Activated T-cell treated with anti-CD3 and anti-CD28 coated beads, Interleukin-2, amount 50 U/mL, for 48 hours (primary cell): ENCODE results near the gene ARHGEF37.
"Not testable (repeated sequence)": the region's sequence is repeated elsewhere in the genome, so short reads cannot be mapped to it uniquely, and the experiment has no call there.

Source experiments
- DNase-seq, 2 experiments: peaks; one replicate each; pipeline ENCODE4 v3.0.0-alpha.2; 2020

The ARHGEF37 gene, protein sequence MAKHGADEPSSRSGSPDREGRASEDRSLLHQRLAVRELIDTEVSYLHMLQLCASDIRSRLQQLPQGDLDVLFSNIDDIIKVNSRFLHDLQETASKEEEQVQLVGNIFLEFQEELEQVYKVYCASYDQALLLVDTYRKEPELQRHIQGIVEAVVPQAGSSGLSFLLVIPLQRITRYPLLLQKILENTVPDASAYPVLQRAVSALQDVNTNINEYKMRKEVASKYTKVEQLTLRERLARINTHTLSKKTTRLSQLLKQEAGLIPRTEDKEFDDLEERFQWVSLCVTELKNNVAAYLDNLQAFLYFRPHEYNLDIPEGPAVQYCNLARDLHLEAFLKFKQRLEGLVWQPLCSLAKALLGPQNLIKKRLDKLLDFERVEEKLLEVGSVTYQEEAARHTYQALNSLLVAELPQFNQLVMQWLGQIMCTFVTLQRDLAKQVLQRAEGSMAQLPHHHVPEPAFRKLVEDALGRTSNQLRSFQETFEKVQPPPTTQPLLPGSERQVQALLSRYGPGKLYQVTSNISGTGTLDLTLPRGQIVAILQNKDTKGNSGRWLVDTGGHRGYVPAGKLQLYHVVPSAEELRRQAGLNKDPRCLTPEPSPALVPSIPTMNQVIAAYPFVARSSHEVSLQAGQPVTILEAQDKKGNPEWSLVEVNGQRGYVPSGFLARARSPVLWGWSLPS

DNA sequence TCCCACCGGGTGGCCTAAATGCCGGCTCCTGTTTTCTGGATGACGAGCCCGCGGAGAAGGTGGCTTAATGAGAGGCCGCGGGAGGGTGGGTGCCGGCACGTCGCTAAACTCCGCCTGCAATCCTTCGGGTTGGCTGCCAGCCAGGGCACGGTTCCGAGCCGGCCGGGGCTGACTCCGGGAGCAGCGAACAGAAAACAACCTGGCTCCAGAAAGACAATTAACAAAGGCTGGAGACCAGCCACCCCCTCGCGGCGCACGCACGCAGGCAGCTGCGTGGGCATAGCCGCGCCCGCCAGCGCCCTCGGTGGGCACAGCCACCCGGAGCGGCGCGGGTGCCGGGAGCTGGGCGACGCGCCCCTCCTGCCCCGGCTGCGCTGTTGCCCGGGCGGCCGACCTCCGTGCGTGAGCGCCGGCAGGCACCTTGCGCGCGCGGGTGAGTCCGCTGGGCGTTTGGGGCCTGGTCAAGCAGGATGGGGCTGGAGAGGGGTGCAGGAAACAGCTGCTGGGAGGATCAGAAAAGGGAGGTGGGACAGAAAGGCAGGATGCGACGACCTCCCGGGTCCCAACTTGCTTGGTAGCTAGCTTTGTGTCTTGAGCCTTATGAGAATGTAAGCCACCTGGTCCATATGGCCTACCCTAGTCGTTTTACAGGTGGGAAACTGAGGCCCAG lies at the start of gene ARHGEF37:
Gene ARHGEF37 (plus strand): TSS at position 307 of the 670 bp plus-strand sequence. CDS start 16,272 bp downstream, outside the sequence.
- DNase-seq: peak; percentile 66 to 73

DNA sequence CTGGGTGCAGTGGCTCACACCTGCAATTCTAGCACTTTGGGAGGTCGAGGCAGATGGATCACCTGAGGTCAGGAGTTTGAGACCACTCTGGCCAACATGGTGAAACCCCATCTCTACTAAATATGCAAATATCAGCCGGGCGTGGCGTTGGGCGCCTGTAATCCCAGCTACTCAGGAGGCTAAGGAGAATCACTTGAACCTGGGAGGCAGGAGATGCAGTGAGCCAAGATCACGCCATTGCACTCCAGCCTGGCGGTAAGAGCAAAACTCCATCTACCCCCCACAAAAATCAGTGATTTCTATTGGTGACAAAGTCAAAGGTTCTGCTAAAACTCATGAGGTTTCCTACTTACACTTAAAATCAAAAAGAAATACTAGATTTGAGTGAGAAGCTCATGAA lies 48.9 kb upstream of the ARHGEF37 start:
- no peak for DNase-seq

DNA sequence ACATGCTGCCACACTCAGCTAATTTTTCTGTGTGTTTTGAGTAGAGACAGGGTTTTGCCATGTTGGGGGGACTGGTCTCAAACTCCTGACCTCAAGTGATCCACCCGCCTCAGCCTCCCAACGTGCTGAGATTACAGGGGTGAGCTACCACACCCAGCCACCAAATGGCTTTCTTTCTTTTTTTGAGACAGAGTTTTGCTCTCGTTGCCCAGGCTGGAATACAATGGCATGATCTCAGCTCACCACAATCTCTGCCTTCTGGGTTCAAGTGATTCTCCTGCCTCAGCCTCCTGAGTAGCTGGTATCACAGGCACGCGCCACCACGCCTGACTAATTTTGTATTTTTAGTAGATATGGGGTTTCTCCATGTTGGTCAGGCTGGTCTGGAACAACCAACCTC lies 45.5 kb upstream of the ARHGEF37 start:
- DNase-seq: not testable (repeated sequence)

DNA sequence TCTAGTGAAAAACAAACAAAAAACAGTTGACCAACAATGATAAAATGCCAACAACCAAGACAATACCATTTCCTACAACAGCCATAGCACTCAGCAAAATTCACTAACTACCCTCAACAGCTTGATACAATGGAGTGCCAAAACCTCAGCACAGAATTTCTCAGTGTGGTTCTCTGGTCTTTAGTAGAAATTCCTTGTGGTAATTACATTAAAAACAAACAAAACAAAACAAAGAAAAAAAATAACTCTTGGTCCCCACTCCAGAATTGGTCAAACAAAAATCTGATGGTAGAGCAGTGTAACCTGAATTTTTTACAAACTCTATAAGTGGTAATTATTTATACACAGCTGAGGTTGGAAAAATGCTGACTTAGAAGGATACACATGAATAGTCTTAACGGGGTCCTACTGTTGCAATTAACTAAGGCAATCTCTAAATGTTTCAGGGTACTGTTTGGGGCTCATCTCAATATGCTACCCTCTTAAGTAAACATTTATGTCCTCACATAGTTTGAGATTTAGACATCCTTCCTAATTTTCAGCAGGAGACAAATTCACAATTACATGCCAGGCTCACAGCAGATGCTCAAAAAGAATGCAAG lies 43.8 kb upstream of the ARHGEF37 start:
- no peak for DNase-seq

DNA sequence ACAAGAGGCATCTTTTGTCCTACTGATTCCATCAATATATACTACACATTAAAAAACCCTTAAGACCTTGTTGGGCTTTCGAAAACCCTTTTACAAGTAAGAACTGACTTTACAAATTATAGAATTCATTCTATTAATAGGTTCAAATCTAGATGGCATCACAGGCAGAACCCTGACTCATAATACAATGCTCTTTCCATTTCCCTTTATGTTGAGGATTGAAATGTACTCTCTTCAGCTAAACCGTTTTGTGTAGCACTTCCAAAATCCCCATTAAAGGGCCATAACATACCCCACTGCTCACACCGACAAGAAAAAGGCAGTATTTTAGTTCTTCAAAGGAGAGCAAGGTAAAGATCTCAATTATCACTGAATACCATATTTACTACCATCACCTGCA lies 41.2 kb upstream of the ARHGEF37 start:
- DNase-seq: no peak

DNA sequence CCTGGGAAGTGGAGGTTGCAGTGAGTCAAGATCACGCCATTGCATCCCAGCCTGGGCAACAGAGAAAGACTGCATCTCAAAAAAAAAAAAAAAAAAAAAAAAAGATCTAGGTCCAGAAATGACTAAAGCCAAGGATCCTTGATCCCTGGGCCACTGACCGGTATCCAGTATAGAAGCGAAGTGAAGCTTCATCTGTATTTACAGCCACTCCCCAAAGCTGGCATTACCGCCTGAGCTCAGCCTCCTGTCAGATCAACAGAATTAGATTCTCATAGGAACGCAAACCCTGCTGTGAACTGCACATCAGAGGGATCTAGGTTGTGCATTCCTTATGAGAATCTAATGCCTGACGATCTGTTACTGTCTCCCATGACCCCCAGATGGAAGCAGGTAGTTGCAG lies 39.4 kb upstream of the ARHGEF37 start:
- no peak for DNase-seq

DNA sequence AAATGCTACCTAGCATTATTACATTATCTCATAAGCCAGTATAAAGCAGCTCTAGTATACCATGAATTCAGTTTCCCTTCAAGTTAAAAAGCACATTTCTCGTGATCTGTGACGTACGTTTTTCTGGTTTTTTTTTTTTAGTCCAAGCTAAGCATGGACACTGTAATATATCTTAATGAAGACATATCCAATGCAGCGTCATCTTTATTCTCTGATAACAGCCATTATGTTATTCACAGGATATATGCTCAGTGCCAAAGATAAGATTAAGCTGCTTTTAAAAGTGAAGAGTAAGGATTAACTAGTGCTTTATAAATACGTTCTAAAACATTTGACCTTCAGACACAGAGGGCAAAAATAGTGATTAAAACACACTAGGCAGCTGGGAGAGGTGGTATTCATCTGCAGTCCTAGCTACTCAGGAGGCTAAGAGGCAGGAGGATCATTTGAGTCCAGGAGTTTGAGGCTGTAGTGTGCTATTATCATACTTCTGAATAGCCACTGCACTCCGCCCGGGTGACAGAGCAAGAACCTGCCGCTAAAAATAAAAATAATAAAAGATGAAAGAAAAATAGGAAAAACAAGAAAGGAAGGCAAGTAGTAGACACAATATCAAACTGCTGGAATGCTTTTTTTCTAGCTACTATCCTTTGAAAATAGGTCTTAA lies 37.8 kb upstream of the ARHGEF37 start:
- DNase-seq: no peak

DNA sequence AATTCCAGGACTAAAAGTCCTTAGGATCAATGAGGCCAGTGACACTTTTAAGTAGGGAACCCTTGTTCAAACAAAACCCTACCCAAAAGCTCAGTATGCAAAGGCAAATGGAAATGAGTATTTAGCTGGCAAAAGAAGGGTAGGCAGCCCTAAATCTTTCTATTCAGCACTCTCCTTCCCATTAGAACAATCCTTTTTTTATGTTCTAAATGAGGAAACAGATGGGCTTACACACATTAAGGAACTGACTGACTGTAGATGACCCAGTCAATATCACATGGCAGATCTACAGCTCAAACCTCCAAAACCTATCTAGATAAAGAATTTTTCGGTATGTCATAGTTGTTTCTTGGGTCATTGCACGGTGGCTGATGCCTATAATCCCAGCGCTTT lies 37.3 kb upstream of the ARHGEF37 start:
- DNase-seq: no peak

DNA sequence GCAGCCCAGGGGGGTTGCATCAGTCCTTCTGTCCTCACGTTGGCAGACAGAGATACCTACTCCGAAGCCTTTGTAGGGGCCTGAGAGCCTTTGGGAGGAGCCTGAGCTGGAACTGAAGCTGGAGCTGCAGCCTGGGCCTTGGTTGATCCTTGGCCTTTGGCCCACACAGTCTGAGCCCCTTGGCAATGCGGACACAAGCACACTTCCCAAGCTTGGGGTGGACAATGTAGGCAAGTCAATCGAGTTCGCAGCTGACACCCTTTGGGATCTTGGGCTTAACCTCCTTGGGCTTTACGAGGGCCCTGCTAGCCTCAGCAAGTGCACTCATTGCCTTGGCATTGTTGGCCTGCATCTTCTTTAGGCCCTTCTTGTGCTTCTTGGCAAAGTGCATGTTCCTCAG lies 36.0 kb upstream of the ARHGEF37 start:
- DNase-seq: no peak

DNA sequence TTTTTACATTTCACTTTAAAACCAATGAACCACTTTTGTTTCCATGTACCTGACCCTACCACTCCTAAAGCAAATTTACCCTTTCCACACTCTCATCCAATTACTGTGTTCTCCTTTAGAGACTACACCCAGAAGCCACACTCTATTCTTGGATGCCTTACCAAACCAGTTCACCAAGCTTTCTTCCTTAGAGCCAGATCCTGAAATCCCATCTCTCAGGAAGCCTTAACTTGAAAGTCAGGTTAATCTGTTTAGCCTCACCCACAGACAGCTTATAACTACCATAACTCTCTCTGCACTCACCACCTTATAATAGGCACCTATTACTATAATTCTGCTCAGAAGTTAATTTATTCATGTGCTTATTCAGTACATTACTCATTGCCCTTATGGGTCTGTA lies 34.3 kb upstream of the ARHGEF37 start:
- no peak for DNase-seq

DNA sequence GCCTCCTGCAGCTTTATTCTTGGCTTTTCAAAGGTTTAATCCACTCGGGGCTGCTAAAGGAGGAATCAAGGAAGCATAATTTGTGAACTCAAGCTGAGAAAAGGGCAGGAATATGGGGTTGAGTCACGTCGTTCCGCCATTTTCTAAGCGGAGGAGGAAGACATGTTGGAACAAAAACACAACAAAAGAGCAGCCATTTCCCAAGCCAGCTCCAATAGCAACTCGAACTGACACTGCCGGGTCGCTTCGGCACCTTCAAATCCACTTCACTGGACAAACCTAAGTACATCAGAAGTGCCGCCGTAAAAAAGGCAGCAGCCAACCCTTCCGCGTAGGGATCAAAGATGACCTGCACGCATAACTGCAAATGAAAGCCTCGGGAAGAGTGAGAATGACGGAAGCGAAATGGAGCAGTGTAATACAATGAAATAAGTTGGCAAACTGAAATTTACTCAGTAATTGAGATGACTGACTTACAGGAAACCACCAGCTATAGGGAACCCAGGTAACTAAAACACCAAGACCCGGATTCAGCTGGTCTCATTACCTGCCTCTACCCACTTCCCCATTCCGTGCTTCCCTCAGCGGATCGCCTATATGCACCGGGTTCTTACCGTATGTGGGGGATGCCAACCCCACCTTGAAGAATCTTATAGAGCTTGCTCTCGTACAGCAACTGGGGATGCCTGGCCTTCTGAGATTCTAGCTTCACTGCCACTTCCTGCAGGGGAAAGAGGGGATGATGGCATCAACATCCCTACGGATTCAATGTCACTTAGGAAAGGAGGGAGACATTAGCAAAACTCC lies 31.6 kb upstream of the ARHGEF37 start:
- DNase-seq: peak; percentile 59 to 63

DNA sequence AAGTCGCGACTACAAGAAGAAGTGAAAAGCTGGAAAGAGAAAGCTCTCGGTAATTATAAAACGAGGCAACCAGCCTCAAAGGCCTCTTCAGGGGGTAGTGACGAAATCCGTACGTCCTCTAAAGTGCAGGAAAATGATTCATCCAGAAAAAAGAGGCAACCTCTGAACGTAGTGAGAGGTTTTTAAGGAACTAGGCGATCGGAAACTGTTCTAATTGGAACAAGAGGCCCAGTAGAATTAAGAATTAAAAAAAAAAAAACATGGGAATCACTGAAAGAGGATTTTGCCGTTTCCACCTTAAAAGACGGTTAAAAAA lies 31.1 kb upstream of the ARHGEF37 start:
- DNase-seq: no peak

DNA sequence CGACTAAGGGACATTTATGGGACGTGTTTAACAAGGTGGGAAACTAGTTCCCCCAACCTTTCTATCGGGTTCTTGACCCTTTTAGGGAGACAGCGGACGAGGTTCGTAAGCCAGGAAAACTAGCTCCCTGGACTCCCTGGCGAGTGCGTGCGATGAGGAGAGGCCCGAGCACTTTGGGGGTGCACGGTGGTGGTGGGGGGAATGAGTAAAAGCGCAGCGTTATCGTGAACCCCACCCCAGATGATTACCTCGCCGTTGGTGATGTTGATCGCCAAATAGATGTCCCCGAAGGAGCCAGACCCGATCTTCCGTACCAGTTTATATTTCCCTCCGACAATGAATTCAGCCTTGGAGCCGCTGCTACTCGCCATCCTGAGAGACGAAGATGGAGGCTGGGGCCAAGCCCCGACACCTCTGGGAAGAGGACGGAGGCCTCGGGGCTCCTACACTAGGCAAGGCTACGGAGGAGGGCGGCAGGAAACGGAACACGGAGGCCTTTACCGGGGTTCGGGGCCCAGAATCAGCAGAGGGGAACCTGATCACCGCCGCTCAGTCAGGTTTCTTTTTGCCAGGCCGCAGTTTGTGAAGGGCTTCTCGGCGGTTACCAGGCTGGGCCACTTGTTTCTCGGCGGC lies 30.6 kb upstream of the ARHGEF37 start:
- DNase-seq: no peak

DNA sequence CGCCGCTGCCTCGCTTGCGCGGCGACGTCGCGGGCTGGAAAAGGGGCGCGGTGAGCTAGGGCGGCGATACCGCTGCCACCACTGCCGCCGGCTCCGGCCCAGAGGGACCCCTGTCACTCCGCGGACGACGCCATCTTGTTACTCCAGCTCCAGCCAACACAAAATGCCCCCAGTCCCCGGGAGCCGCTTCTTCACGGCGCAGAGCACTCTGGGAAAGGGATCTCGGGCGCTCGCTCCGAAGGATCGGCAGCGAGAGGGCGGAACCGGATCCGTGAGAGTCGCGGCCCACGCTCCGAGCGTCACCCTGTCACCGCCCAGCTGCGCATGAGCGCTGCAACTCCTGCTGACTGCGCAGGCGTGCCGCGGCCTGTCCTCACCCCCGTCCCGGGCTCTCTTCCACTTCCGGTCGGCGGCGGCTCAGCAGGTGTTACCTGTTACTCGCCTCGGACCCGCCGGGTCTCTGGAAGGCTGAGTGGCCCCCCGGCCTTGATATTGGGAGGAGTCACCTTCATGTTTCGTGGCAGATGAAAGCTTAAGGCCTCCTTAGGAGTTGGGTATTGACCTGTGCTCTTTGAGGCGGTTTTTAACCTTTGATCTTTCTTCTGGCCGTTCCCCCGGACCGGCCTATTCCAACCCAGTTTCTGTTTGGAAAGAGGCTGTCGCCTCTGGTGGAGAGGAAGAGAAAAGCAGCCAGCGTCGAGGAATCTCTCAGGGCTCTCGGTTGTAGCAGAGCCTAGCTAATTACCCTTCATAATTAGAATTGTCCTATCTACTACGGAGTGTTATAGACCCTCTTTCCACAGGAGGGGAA lies 29.9 kb upstream of the ARHGEF37 start, which contains the start of gene CSNK1A1:
Gene CSNK1A1 (minus strand): TSS at position 213 of the 811 bp plus-strand sequence. CDS start 475 bp downstream, outside the sequence.
- DNase-seq: peak; percentile 98 to 99

DNA sequence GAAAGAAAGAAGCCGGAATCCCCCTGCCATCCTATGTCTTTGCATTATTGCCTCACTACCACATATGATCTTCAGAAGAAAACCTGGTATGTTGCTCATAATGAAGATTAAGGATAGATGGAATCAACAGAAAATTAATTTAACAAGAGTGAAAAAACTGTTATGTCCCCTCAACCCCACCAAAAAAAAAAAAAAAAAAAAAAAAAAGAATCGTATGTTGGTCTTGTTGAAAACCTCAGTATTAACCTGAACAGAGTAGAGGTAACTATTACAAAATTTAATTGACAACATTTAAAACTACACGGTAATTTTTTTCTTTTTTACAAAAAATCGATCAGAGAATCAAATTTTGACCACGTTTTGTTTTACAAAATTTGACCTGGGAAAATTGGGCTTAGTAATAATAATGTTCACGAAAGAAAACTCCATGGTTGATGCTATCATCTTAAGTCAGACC lies 29.2 kb upstream of the ARHGEF37 start:
- no peak for DNase-seq

DNA sequence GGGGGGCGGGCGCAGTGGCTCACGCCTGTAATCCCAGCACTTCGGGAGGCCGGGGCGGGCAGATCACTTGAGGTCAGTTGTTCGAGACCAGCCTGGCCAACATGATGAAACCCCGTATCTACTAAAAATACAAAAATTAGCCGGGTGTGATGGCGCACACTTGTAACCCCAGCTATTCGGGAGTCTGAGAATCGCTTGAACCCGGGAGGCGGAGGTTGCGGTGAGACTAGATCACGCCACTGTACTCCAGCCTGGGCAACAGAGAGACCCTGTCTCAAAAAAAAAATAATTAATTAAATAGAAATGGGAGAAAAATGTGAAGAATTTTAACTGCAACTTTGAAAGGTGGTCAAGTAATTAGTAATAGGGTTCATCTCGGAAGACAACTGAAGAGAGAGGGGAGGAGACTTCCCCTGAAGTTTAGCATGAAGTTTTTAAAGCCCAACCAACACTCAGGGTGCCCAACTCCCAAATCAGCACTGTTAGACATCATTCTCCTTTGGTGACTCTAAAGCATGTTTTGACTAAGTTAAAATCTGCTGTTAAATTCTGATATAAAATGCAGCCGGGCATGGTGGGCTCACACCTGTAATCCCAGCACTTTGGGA lies 28.6 kb upstream of the ARHGEF37 start:
- DNase-seq: no peak

DNA sequence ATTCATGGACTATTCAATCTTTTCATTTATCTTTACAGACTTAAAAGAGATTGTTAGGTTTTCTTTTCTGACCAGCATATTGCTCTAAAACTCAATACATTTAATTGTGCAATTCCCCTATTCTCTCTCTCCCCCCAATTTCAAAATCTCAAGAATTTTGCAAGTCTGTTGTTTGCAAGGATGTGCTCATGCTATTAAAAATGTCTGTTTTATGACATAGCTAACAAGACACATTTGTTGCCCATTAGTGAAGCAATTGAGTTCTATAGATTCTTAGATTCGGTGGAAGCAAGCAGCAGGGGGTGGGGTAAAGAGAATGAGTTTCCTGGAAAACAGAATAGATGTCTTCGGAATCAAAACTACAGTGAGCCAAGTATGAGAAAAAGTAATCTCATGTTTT lies 21.6 kb upstream of the ARHGEF37 start:
- DNase-seq: no peak

DNA sequence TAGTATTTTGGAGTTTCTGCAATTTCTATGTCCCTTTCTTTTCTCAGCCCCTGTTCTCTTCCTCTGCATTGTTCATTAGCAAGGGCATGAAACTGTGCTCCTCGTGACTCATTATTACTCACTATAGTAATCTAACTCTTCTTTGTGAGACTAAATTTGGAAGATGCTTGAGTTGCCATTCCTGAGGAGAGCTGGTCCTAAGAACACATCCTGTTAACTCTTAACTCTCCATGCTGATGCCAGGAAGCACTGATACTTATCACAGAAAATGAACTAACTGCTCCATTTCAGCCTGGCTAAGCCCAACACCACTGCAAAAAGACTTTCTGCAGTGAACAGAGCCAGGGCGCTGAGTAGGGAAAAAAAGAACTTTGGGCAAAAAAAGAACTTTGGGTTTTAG lies 19.4 kb upstream of the ARHGEF37 start:
- no peak for DNase-seq

DNA sequence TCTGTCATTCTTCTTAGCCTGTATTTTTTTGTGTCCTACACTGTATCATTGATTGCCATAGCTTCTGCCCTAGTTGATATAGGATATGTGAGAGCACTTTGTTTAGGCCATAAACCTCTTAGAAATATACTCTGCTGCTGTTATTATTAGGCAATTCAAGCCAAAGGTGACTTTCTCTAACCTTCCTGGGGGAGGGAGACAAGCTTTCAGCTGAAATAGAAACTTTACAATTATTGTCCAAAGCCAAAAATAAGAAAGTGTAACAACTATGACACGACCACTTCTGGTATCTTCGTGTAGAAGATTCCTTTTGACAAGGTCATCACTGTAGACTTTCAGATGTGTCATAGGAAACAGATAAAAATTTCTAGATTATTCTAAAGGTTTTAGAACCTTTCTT lies 17.8 kb upstream of the ARHGEF37 start:
- no peak for DNase-seq

DNA sequence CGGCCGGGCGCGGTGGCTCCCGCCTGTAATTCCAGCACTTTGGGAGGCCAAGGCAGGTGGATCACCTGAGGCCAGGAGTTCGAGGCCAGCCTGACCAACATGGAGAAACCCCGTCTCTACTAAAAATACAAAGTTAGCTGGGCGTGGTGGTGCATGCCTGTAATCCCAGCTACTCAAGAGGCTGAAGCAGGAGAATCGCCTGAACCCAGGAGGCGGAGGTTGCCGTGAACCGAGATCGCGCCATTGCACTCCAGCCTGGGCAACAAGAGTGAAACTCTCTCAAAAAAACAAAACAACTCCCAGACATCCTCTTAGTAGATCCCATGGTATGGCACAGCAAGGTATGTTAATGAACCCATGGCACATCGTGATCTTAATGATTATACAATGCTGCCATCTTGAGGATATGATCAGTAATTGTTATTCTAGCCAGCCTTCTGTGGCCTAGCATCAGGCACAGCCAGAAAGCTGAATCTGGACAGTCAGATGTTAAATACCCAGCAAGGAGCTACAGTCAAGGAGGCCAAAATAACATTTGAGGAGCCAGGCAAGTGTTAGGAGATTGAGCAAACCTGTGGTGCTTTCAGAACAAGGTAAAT lies 16.7 kb upstream of the ARHGEF37 start:
- peak; percentile 40 to 47 for DNase-seq
